ENCODE measurements around the gene DEPDC4. TPM values are rescaled to one million over a fixed set of nuclear protein-coding genes. Genes with fewer than 3 reads are reported as not detected.
"Not testable (repeated sequence)": the region's sequence is repeated elsewhere in the genome, so short reads cannot be mapped to it uniquely, and the experiment has no call there.

Gene DEPDC4
- total RNA-seq, 1 donor from 2014 or later: 4.3 TPM

GRCh38 chr12:100295764-100296555, 29.1 kb upstream of the DEPDC4 start:
- Mint-ChIP-seq H3K4me1 (ENCODE audit: low read depth) (no peaks in the 10 kb centered on the region), H3K36me3 (ENCODE audit: insufficient read depth) (peaks cover 48% of the 10 kb centered on the region), H3K9me3 (ENCODE audit: low read depth) (peaks cover 14% of the 10 kb centered on the region), H3K4me3 (ENCODE audit: low read depth) (no peak overlapping the region), H3K27ac (peak overlapping the region; percentile 64), H3K27me3 (no peaks in the 10 kb centered on the region)
- DNase-seq (ENCODE audit: low spot score, unreplicated experiment): no peak
- no peak for TF ChIP-seq CTCF (IDR thresholded peaks at IDR 0.05; ENCODE audit: unreplicated experiment)

GRCh38 chr12:100294366-100294765, 27.5 kb upstream of the DEPDC4 start:
- not testable (repeated sequence) for DNase-seq (ENCODE audit: low spot score, unreplicated experiment); H3K27me3 Mint-ChIP-seq; H3K9me3 Mint-ChIP-seq (ENCODE audit: low read depth); H3K27ac Mint-ChIP-seq; H3K4me1 Mint-ChIP-seq (ENCODE audit: low read depth); H3K4me3 Mint-ChIP-seq (ENCODE audit: low read depth)
- peaks cover 40% of the 10 kb centered on the region for H3K36me3 Mint-ChIP-seq (ENCODE audit: insufficient read depth)

GRCh38 chr12:100293017-100293416, 26.1 kb upstream of the DEPDC4 start:
- Mint-ChIP-seq H3K4me1 (ENCODE audit: low read depth) (peaks cover 1% of the 10 kb centered on the region), H3K36me3 (ENCODE audit: insufficient read depth) (peaks cover 32% of the 10 kb centered on the region), H3K9me3 (ENCODE audit: low read depth) (peaks cover 4% of the 10 kb centered on the region), H3K27ac (no peak overlapping the region), H3K4me3 (ENCODE audit: low read depth) (no peak overlapping the region), H3K27me3 (no peaks in the 10 kb centered on the region)
- no peak for DNase-seq (ENCODE audit: low spot score, unreplicated experiment)
- no peak for TF ChIP-seq CTCF (IDR thresholded peaks at IDR 0.05; ENCODE audit: unreplicated experiment)

- TF ChIP-seq CTCF (IDR thresholded peaks at IDR 0.05; ENCODE audit: unreplicated experiment): no peak
- peaks cover 25% of the 10 kb centered on the region for H3K36me3 Mint-ChIP-seq (ENCODE audit: insufficient read depth)
- peaks cover 1% of the 10 kb centered on the region for H3K4me1 Mint-ChIP-seq (ENCODE audit: low read depth)
- peaks cover 4% of the 10 kb centered on the region for H3K9me3 Mint-ChIP-seq (ENCODE audit: low read depth)
- no peaks in the 10 kb centered on the region for H3K27me3 Mint-ChIP-seq
- H3K27ac Mint-ChIP-seq: no peak overlapping the region
- no peak overlapping the region for H3K4me3 Mint-ChIP-seq (ENCODE audit: low read depth)
- no peak for DNase-seq (ENCODE audit: low spot score, unreplicated experiment)
Measured at GRCh38 chr12:100290016-100290415, 23.1 kb upstream of the DEPDC4 start.

- DNase-seq (ENCODE audit: low spot score, unreplicated experiment): no peak
- Mint-ChIP-seq H3K36me3 (ENCODE audit: insufficient read depth) (peaks cover 25% of the 10 kb centered on the region), H3K27me3 (no peaks in the 10 kb centered on the region), H3K9me3 (ENCODE audit: low read depth) (peaks cover 4% of the 10 kb centered on the region), H3K4me3 (ENCODE audit: low read depth) (no peak overlapping the region), H3K27ac (no peak overlapping the region), H3K4me1 (ENCODE audit: low read depth) (peaks cover 1% of the 10 kb centered on the region)
- TF ChIP-seq CTCF (IDR thresholded peaks at IDR 0.05; ENCODE audit: unreplicated experiment): no peak
Measured at GRCh38 chr12:100289038-100289437, 22.2 kb upstream of the DEPDC4 start.

GRCh38 chr12:100284556-100284955, 17.7 kb upstream of the DEPDC4 start:
- not testable (repeated sequence) for H3K4me3 Mint-ChIP-seq (ENCODE audit: low read depth)

More at GRCh38 chr12:100284556-100284955, 17.7 kb upstream of the DEPDC4 start:
- H3K36me3 Mint-ChIP-seq (ENCODE audit: insufficient read depth); DNase-seq (ENCODE audit: low spot score, unreplicated experiment); H3K27ac Mint-ChIP-seq; H3K9me3 Mint-ChIP-seq (ENCODE audit: low read depth); H3K4me1 Mint-ChIP-seq (ENCODE audit: low read depth); H3K27me3 Mint-ChIP-seq: not testable (repeated sequence)
